ENCODE data around the gene ZFP2. TPM values are rescaled to one million over a fixed set of nuclear protein-coding genes. Genes with fewer than 3 reads are reported as not detected.

The ZFP2 gene
- polyA plus RNA-seq, 4 donors: 0.22 to 2.5 (median 0.49) TPM

DNA sequence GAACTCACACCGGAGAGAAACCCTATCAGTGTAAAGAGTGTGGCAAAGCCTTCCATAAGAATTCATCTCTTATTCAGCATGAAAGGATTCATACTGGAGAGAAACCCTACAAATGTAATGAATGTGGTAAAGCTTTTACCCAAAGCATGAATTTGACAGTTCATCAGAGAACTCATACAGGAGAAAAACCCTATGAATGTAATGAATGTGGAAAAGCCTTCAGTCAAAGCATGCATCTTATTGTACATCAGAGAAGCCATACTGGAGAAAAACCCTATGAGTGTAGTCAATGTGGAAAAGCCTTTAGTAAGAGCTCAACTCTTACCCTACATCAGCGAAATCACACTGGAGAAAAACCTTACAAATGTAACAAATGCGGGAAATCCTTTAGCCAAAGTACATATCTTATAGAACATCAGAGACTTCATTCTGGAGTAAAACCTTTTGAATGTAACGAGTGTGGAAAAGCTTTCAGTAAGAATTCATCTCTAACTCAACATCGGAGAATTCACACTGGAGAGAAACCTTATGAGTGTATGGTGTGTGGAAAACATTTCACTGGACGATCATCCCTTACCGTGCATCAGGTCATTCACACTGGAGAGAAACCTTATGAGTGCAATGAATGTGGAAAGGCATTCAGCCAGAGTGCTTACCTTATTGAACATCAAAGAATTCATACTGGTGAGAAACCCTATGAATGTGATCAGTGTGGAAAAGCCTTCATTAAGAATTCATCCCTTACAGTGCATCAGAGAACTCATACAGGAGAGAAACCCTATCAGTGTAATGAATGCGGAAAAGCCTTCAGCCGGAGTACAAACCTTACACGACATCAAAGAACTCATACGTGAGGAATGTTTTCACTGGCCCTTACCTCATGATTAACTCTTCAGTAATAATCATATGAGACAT lies 36.4 kb downstream of the ZFP2 start:
- Histone ChIP-seq H3K27ac (ENCODE audit: low read depth in 1 of 3, low read length in 2 of 3) (no peak overlapping the region), H3K9me3 (ENCODE audit: control insufficient read depth in 2 of 2, insufficient read depth in 1 of 2, low read depth in 1 of 2, low read length in 1 of 2) (peaks cover 12 to 75% of the 10 kb centered on the region in 2 donors), H3K4me1 (ENCODE audit: control insufficient read depth in 3 of 3, insufficient read depth in 2 of 3, low read depth in 1 of 3, low read length in 2 of 3) (no peaks in the 10 kb centered on the region), H3K27me3 (ENCODE audit: control insufficient read depth in 3 of 3, insufficient read depth in 3 of 3, low read length in 3 of 3) (no peaks in the 10 kb centered on the region), H3K36me3 (ENCODE audit: control insufficient read depth in 3 of 3, insufficient read depth in 2 of 3, low read depth in 1 of 3, low read length in 3 of 3) (peaks cover 0 to 3% (median 0%) of the 10 kb centered on the region in 3 donors), H3K4me3 (ENCODE audit: low read depth in 1 of 3, low read length in 3 of 3) (no peak overlapping the region)
- FAIRE-seq (no peak), DNase-seq (no peak)
- WGBS, 3 donors: 90 to 95% (median 94%) methylated on average over 11 of the region's 11 CpGs

DNA sequence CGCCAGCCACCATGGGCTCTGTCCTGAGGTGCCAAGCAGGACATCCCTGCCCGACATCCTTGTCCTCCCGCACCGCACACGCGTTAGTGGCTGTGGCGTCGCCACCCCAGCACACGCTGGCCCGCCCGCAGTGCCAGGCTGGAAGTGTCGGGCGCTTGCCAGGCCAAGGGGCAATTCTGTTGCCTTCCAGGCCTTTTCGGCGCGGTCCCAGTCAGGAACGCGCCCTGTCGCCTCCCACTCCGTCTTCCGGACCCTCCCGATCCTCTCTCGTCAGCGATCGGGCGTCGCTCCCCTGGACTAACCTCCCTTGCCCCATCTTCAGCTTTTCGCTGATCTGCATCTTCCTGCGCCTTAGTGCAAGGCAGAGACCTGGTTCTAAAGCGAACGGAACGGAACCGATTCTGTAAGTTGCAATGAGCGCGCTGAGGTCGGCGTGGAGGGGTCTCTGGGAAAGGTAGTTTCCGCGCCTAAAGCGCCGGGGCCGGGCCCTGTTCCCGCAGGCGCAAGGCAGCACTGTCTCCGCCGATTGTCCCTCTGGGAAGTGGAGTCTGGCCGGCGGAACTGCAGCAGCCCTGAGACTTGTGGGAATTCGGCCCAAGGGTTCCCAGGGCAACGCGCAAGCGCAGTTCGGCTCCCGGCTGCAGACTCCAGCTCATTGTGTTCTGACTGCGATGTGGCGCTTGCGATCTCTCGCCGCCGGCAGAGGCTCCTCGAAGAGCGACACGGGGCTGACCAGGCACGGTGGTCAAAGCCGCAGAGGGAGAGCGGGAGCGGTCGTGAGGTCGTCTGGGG lies 45.1 kb downstream of the ZFP2 start, which contains the start of gene ZNF454:
TSS of gene ZNF454 (plus strand) at position 630 of the 792 bp plus-strand sequence. CDS start 1,594 bp downstream, outside the sequence.
- 6 to 14% (median 9%) methylated on average over 69 of the region's 69 CpGs for WGBS, 3 donors

DNA sequence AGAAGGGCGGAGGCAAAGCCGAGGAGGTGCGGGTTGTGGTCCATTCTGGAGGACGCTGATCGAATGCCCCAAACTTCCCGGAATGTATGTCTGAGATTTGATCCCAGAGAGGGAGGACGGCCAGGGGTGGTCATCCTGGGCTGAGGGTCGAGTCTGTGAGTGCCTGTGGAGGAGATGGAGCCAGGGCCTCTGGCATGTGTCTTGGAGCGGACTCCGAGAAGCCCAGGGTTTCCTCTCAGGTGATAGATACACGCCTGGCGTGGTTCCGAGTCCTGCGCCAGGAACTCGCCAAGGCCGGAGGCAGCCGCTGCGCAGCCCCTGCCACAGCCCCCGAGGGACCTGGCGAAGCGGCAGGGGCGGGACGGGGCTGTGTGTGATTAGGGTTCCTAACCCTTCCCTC lies 45.6 kb downstream of the ZFP2 start:
- Histone ChIP-seq H3K4me3 (ENCODE audit: low read depth in 1 of 3, low read length in 3 of 3) (peak overlapping the region in 2 of 3 donors; percentile 45 to 68), H3K27ac (ENCODE audit: low read depth in 1 of 3, low read length in 2 of 3) (peak overlapping the region in 2 of 3 donors; percentile 45 to 63), H3K27me3 (ENCODE audit: control insufficient read depth in 3 of 3, insufficient read depth in 3 of 3, low read length in 3 of 3) (no peaks in the 10 kb centered on the region), H3K9me3 (ENCODE audit: control insufficient read depth in 2 of 2, insufficient read depth in 1 of 2, low read depth in 1 of 2, low read length in 1 of 2) (peaks cover 5 to 75% of the 10 kb centered on the region in 2 donors), H3K36me3 (ENCODE audit: control insufficient read depth in 3 of 3, insufficient read depth in 2 of 3, low read depth in 1 of 3, low read length in 3 of 3) (peaks cover 0 to 7% (median 0%) of the 10 kb centered on the region in 3 donors), H3K4me1 (ENCODE audit: control insufficient read depth in 3 of 3, insufficient read depth in 2 of 3, low read depth in 1 of 3, low read length in 2 of 3) (peaks cover 0 to 4% (median 0%) of the 10 kb centered on the region in 3 donors)
- WGBS, 3 donors: 11 to 16% (median 15%) methylated on average over 21 to 23 of the region's 23 CpGs
- DNase-seq (peak in 1 of 2 donors; percentile 3), FAIRE-seq (no peak)

More for the DNA sequence above, 45.1 kb downstream of the ZFP2 start, which contains the start of gene ZNF454:
- peak within 1 kb of the TSS in 2 of 3 donors; percentile 63 to 79 for H3K27ac ChIP-seq (ENCODE audit: low read depth in 1 of 3, low read length in 2 of 3)
- FAIRE-seq (no peak), DNase-seq (peak; percentile 85 to 97)
- H3K4me3 ChIP-seq (ENCODE audit: low read depth in 1 of 3, low read length in 3 of 3): peak within 1 kb of the TSS; percentile 35 to 68 (median 45)
- peaks cover 0 to under 1% (median 0%) of the 10 kb centered on the region in 3 donors for H3K36me3 ChIP-seq (ENCODE audit: control insufficient read depth in 3 of 3, insufficient read depth in 2 of 3, low read depth in 1 of 3, low read length in 3 of 3)
- peaks cover 0 to 4% (median 0%) of the 10 kb centered on the region in 3 donors for H3K4me1 ChIP-seq (ENCODE audit: control insufficient read depth in 3 of 3, insufficient read depth in 2 of 3, low read depth in 1 of 3, low read length in 2 of 3)
- peaks cover 5 to 74% of the 10 kb centered on the region in 2 donors for H3K9me3 ChIP-seq (ENCODE audit: control insufficient read depth in 2 of 2, insufficient read depth in 1 of 2, low read depth in 1 of 2, low read length in 1 of 2)
- no peaks in the 10 kb centered on the region for H3K27me3 ChIP-seq (ENCODE audit: control insufficient read depth in 3 of 3, insufficient read depth in 3 of 3, low read length in 3 of 3)

DNA sequence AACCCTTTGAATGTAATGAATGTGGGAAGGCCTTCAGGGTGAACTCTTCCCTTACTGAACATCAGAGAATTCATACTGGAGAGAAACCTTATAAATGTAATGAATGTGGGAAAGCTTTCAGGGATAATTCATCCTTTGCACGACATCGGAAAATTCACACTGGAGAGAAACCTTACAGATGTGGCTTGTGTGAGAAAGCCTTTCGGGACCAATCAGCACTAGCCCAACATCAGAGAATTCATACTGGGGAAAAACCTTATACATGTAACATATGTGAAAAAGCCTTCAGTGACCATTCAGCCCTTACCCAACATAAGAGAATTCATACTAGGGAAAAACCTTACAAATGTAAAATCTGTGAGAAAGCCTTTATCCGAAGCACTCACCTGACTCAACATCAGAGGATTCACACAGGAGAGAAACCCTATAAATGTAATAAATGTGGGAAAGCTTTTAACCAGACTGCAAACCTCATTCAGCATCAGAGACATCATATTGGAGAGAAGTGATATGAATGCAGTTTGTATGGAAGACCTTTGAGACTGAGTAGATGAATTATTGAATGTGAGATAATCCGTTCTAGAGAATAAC lies 69.8 kb downstream of the ZFP2 start:
- no peak for DNase-seq
- peaks cover 0 to 5% (median 2%) of the 10 kb centered on the region in 3 donors for H3K36me3 ChIP-seq (ENCODE audit: control insufficient read depth in 3 of 3, insufficient read depth in 2 of 3, low read depth in 1 of 3, low read length in 3 of 3)
- peaks cover 0 to 2% (median 0%) of the 10 kb centered on the region in 3 donors for H3K27me3 ChIP-seq (ENCODE audit: control insufficient read depth in 3 of 3, insufficient read depth in 3 of 3, low read length in 3 of 3)
- no peak overlapping the region for H3K27ac ChIP-seq (ENCODE audit: low read depth in 1 of 3, low read length in 2 of 3)
- peaks cover 4 to 70% of the 10 kb centered on the region in 2 donors for H3K9me3 ChIP-seq (ENCODE audit: control insufficient read depth in 2 of 2, insufficient read depth in 1 of 2, low read depth in 1 of 2, low read length in 1 of 2)
- H3K4me3 ChIP-seq (ENCODE audit: low read depth in 1 of 3, low read length in 3 of 3): no peak overlapping the region
- H3K4me1 ChIP-seq (ENCODE audit: control insufficient read depth in 3 of 3, insufficient read depth in 2 of 3, low read depth in 1 of 3, low read length in 2 of 3): no peaks in the 10 kb centered on the region
- 94 to 97% (median 97%) methylated on average over 5 of the region's 5 CpGs for WGBS, 3 donors
- FAIRE-seq: no peak

DNA sequence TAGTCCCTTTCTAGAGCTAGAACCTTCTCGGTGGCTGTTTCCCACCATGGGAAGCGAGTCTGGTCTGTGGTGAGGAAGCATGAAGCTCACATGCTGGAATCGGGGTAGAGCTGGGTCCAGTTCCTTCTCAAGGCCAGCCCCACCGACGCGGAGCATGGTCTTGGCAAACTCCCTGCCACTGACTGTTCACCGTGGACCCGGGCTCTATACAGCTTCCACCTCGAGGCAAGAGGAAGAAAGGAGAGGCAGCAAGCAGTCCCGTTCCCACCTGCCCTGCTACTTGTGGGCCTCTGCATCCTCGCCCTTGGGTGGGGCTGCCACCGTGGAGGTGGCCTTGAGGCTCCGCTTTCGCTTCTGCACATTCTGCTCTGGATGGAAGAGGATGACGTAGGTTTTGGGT lies 85.7 kb downstream of the ZFP2 start:
- no peak overlapping the region for H3K4me3 ChIP-seq (ENCODE audit: low read depth in 1 of 3, low read length in 3 of 3)
- no peaks in the 10 kb centered on the region for H3K4me1 ChIP-seq (ENCODE audit: control insufficient read depth in 3 of 3, insufficient read depth in 2 of 3, low read depth in 1 of 3, low read length in 2 of 3)
- no peak overlapping the region for H3K27ac ChIP-seq (ENCODE audit: low read depth in 1 of 3, low read length in 2 of 3)
- FAIRE-seq (no peak), DNase-seq (no peak)
- H3K9me3 ChIP-seq (ENCODE audit: control insufficient read depth in 2 of 2, insufficient read depth in 1 of 2, low read depth in 1 of 2, low read length in 1 of 2): peaks cover 4 to 91% of the 10 kb centered on the region in 2 donors
- H3K27me3 ChIP-seq (ENCODE audit: control insufficient read depth in 3 of 3, insufficient read depth in 3 of 3, low read length in 3 of 3): no peaks in the 10 kb centered on the region
- no peaks in the 10 kb centered on the region for H3K36me3 ChIP-seq (ENCODE audit: control insufficient read depth in 3 of 3, insufficient read depth in 2 of 3, low read depth in 1 of 3, low read length in 3 of 3)
- 91 to 95% (median 94%) methylated on average over 15 of the region's 15 CpGs for WGBS, 3 donors

Other genes starting within 250 kb of the ZFP2 start
- gene ZNF354A, start 165.3 kb upstream of the ZFP2 start, polyA plus RNA-seq: 10 to 100 TPM in 1 of 4 donors, 1 to 10 TPM in 3; 5.2 to 11.2 (median 8.4) TPM
- gene ZNF354B, start 36.0 kb upstream of the ZFP2 start, polyA plus RNA-seq: 10 to 100 TPM in 1 of 4 donors, 1 to 10 TPM in 3; 4.4 to 27.8 (median 6.3) TPM
- 1 to 10 TPM in 1 of 4 donors, under 1 TPM in 2, not detected in 1; 0.54 to 3.1 (median 0.97) TPM for gene ZNF454, start 45.3 kb downstream of the ZFP2 start, polyA plus RNA-seq
- under 1 TPM in 1 of 4 donors, not detected in 3; 0.43 TPM for gene GRM6, start 99.4 kb downstream of the ZFP2 start, polyA plus RNA-seq
- 1 to 10 TPM; 1.5 to 3.0 (median 2.0) TPM for gene ZNF879, start 127.9 kb downstream of the ZFP2 start, polyA plus RNA-seq
- gene ZNF354C, start 164.5 kb downstream of the ZFP2 start, polyA plus RNA-seq: 1 to 10 TPM in 2 of 4 donors, under 1 TPM in 2; 0.45 to 5.1 (median 0.94) TPM